GM19193 (cell line): ENCODE measurements around the gene MMP2.

Experiments
- POLR2A ChIP-seq: IDR thresholded peaks from 4 replicates; pipeline ENCODE4 v1.6.1; 2011; ENCODE audit not compliant: insufficient read depth, insufficient read length; ENCODE audit errors: extremely low read depth

The MMP2 gene

GRCh38 chr16:55462241-55462640 lies 16.8 kb upstream of the MMP2 start:
- TF ChIP-seq POLR2A: no peak

GRCh38 chr16:55464375-55464774 lies 14.6 kb upstream of the MMP2 start:
- no peak for TF ChIP-seq POLR2A

- no peak for TF ChIP-seq POLR2A
Measured at GRCh38 chr16:55465077-55465896, 13.7 kb upstream of the MMP2 start.

GRCh38 chr16:55466209-55466608 lies 12.8 kb upstream of the MMP2 start:
- no peak for TF ChIP-seq POLR2A

- TF ChIP-seq POLR2A: no peak
Measured at GRCh38 chr16:55467898-55468297, 11.1 kb upstream of the MMP2 start.

- no peak for TF ChIP-seq POLR2A
Measured at GRCh38 chr16:55468352-55468990, 10.5 kb upstream of the MMP2 start.

GRCh38 chr16:55469821-55470532 lies 9.0 kb upstream of the MMP2 start:
- no peak for TF ChIP-seq POLR2A

- TF ChIP-seq POLR2A: no peak
Measured at GRCh38 chr16:55470533-55471371, 8.2 kb upstream of the MMP2 start.

- no peak for TF ChIP-seq POLR2A
Measured at GRCh38 chr16:55471448-55472097, 7.4 kb upstream of the MMP2 start.

- TF ChIP-seq POLR2A: no peak
Measured at GRCh38 chr16:55473587-55473986, 5.4 kb upstream of the MMP2 start.

- TF ChIP-seq POLR2A: no peak
Measured at GRCh38 chr16:55474821-55475220, 4.2 kb upstream of the MMP2 start.

- no peak for TF ChIP-seq POLR2A
Measured at GRCh38 chr16:55475919-55476318, 3.1 kb upstream of the MMP2 start.

GRCh38 chr16:55476625-55477533 lies 2.1 kb upstream of the MMP2 start:
- TF ChIP-seq POLR2A: no peak
